HEK293 (cell line): Measurements from ENCODE around the gene TET1.
"Not testable (repeated sequence)": the region's sequence is repeated elsewhere in the genome, so short reads cannot be mapped to it uniquely, and the experiment has no call there.

Experiments
- CTCF ChIA-PET: fragments of 350-600 bp; formaldehyde crosslinking; extraction: SDS; loops from one replicate; lab custom pipeline; 2021; ENCODE audit warnings: antibody characterized with exemption; lab: Yijun Ruan, JAX
- POLR2A ChIA-PET: fragments of 300-600 bp; formaldehyde crosslinking; extraction: SDS; loops from one replicate; lab custom pipeline; 2020; ENCODE audit warnings: antibody characterized with exemption, inconsistent platforms; lab: Yijun Ruan, JAX
- H3K27ac ChIP-seq: fragments of 200-500 bp; sonication (Bioruptor generic); 2 replicates; pipeline ENCODE4 v1.5.1; 2014; ENCODE audit warnings: low read depth, low read length, control low read depth, inconsistent platforms; ENCODE audit errors: extremely low read depth
- H3K36me3 ChIP-seq, 2 experiments: fragments of 200-500 bp in 1 of 2; sonication (Bioruptor generic) in 1 of 2; 1 replicate in 1 of 2; 2 replicates in 1 of 2; pipeline ENCODE4 v1.5.1; 2014 to 2017; ENCODE audit warnings: inconsistent platforms in 2 of 2, low read length in 2 of 2; ENCODE audit not compliant: control insufficient read depth in 2 of 2, insufficient read depth in 1 of 2
- H3K4me1 ChIP-seq: fragments of 200-500 bp; sonication (Bioruptor generic); 2 replicates; pipeline ENCODE4 v1.5.1; 2014; ENCODE audit warnings: mild to moderate bottlenecking, low read length, inconsistent platforms; ENCODE audit not compliant: control insufficient read depth, insufficient read depth
- H3K4me3 ChIP-seq: 2 replicates; pipeline ENCODE4 v1.5.1; 2011; ENCODE audit warnings: low read depth, mild to moderate bottlenecking, control low read depth, low read length, moderate library complexity
- H3K9me3 ChIP-seq: fragments of 200-500 bp; sonication (Bioruptor generic); 2 replicates; pipeline ENCODE4 v1.5.1; 2014; ENCODE audit warnings: low read depth, low read length, inconsistent platforms; ENCODE audit not compliant: control insufficient read depth, insufficient read depth
- REST ChIP-seq: fragments of 450-650 bp; formaldehyde crosslinking; IDR thresholded peaks from 2 replicates; pipeline ENCODE4 v1.5.1; 2016; ENCODE audit warnings: missing biosample characterization, missing genetic modification characterization
- ZBTB11 ChIP-seq: fragments of 450-650 bp; formaldehyde crosslinking; conservative IDR thresholded peaks from 2 replicates; pipeline ENCODE4 v1.5.1; 2016; ENCODE audit warnings: low read depth, missing biosample characterization, missing genetic modification characterization
- ZBTB8A ChIP-seq: fragments of 450-650 bp; formaldehyde crosslinking; IDR thresholded peaks from 2 replicates; pipeline ENCODE4 v1.5.1; 2016; ENCODE audit warnings: missing biosample characterization, missing genetic modification characterization
- ZNF140 ChIP-seq: fragments of 450-650 bp; formaldehyde crosslinking; IDR thresholded peaks from 2 replicates; pipeline ENCODE4 v1.5.1; 2016; ENCODE audit warnings: missing biosample characterization, missing genetic modification characterization
- ZNF394 ChIP-seq: fragments of 450-650 bp; formaldehyde crosslinking; IDR thresholded peaks from 2 replicates; pipeline ENCODE4 v1.5.1; 2016; ENCODE audit warnings: missing biosample characterization, missing genetic modification characterization, mild to moderate bottlenecking, moderate library complexity, borderline replicate concordance
- ZNF426 ChIP-seq: fragments of 450-650 bp; formaldehyde crosslinking; IDR thresholded peaks from 2 replicates; pipeline ENCODE4 v1.5.1; 2017; ENCODE audit warnings: missing biosample characterization, missing genetic modification characterization, mild to moderate bottlenecking, inconsistent platforms, moderate library complexity
- ZNF433 ChIP-seq: fragments of 450-650 bp; formaldehyde crosslinking; IDR thresholded peaks from 2 replicates; pipeline ENCODE4 v1.5.1; 2016; ENCODE audit warnings: missing biosample characterization, missing genetic modification characterization, low read depth
- ZNF518A ChIP-seq: fragments of 450-650 bp; formaldehyde crosslinking; conservative IDR thresholded peaks from 2 replicates; pipeline ENCODE4 v1.5.1; 2016; ENCODE audit warnings: low read depth, missing biosample characterization, missing genetic modification characterization
- ZNF555 ChIP-seq: fragments of 450-650 bp; formaldehyde crosslinking; conservative IDR thresholded peaks from 2 replicates; pipeline ENCODE4 v1.5.1; 2017; ENCODE audit warnings: missing biosample characterization, mild to moderate bottlenecking, missing genetic modification characterization, inconsistent platforms
- ZNF623 ChIP-seq: fragments of 450-650 bp; formaldehyde crosslinking; IDR thresholded peaks from 2 replicates; pipeline ENCODE4 v1.5.1; 2016; ENCODE audit warnings: missing biosample characterization, missing genetic modification characterization
- ZNF664 ChIP-seq: fragments of 450-650 bp; formaldehyde crosslinking; IDR thresholded peaks from 2 replicates; pipeline ENCODE4 v1.5.1; 2016; ENCODE audit warnings: missing biosample characterization, missing genetic modification characterization

The TET1 gene

GRCh38 chr10:68518609-68519008 lies 41.5 kb upstream of the TET1 start:
- not testable (repeated sequence) for H3K27ac ChIP-seq, H3K9me3 ChIP-seq, H3K4me3 ChIP-seq
- H3K36me3 ChIP-seq = peaks cover 7 to 11% of the 10 kb centered on the region in 2 experiments; a peak in 2 of 3 replicates
- TF ChIP-seq ZNF433 (tag by site-specific recombination) (0 out of 2 replicates have a peak, but pooled peaks have one; percentile 13), ZNF555 (tag by site-specific recombination) (peak; percentile 46), ZBTB8A (tag by site-specific recombination) (peak; percentile 47; the same call in 1 of the 2 replicates), ZNF518A (tag by site-specific recombination) (peak; percentile 78), ZNF140 (tag by site-specific recombination) (peak; percentile 36; the same call in 1 of the 2 replicates), ZNF394 (peak; percentile 89), ZNF664 (tag by site-specific recombination) (0 out of 2 replicates have a peak, but pooled peaks have one; percentile 27), ZNF623 (tag by site-specific recombination) (peak; percentile 46; the same call in 1 of the 2 replicates), ZNF426 (peak; percentile 68), ZBTB11 (tag by site-specific recombination) (peak; percentile 55; the same call in 1 of the 2 replicates), REST (tag by site-specific recombination) (0 out of 2 replicates have a peak, but pooled peaks have one; percentile 29)
- TF ChIP-seq, all 188 proteins: peak for 11; not testable (repeated sequence) for 177
- H3K4me1 ChIP-seq, CTCF ChIA-PET, POLR2A ChIA-PET: not testable (repeated sequence)

- H3K9me3 ChIP-seq, H3K4me3 ChIP-seq, H3K4me1 ChIP-seq, CTCF ChIA-PET, H3K36me3 ChIP-seq, POLR2A ChIA-PET, H3K27ac ChIP-seq: not testable (repeated sequence)
Observed at GRCh38 chr10:68525490-68526038, 34.6 kb upstream of the TET1 start.
